ENCODE measurements around the gene HMG20A. TPM values are rescaled to one million over a fixed set of nuclear protein-coding genes. Genes with fewer than 3 reads are reported as not detected.
A peak's percentile ranks its signal among the peaks of the same experiment; 100 is the strongest.

The HMG20A gene
- total and polyA plus RNA-seq, 9 of the 15 experiments (the other 6 are each of a cell fraction or from before 2014, with no cell fraction given) = 25.0 to 68.1 (median 38.9) TPM

DNA sequence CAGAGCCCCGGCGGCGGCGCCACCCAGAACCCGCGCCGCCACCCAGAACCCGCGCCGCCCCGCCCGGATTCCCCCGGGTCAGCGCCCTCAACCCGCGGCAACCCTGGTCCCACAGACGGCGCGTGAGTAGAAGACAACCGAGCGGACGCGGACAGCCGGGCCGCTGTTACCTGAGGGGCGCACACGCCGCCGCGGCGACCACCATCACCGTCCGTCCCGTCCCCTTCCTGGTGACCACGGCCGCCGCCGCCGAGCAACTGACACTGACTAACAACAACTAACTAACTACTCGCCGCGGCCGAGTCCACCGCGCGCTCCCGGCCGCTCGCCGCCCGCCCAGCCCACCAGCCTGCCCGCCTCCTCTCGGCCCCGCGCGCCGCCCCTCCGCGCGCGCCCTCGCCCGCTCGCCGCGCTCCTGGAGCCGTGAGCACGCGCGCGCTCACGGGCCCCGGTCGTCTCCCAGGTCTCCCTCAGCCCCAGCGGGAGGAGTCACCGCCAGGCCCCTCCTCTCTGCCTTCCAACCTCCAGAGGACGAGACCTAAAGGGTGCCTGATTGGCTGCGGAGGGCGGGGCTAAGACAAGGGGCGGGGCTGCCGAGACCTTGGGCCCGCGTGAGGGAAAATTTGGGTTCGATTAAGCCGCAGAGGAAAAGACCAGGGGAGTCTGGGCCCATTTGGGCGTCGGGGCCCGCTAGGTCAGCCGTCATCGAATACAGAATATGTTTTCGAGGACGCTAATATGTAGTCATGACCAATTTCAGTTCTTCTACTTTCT lies 665 bp upstream of the HMG20A start, which contains the start of gene PEAK1 (continued):
- TF ChIP-seq, protein P1, sequence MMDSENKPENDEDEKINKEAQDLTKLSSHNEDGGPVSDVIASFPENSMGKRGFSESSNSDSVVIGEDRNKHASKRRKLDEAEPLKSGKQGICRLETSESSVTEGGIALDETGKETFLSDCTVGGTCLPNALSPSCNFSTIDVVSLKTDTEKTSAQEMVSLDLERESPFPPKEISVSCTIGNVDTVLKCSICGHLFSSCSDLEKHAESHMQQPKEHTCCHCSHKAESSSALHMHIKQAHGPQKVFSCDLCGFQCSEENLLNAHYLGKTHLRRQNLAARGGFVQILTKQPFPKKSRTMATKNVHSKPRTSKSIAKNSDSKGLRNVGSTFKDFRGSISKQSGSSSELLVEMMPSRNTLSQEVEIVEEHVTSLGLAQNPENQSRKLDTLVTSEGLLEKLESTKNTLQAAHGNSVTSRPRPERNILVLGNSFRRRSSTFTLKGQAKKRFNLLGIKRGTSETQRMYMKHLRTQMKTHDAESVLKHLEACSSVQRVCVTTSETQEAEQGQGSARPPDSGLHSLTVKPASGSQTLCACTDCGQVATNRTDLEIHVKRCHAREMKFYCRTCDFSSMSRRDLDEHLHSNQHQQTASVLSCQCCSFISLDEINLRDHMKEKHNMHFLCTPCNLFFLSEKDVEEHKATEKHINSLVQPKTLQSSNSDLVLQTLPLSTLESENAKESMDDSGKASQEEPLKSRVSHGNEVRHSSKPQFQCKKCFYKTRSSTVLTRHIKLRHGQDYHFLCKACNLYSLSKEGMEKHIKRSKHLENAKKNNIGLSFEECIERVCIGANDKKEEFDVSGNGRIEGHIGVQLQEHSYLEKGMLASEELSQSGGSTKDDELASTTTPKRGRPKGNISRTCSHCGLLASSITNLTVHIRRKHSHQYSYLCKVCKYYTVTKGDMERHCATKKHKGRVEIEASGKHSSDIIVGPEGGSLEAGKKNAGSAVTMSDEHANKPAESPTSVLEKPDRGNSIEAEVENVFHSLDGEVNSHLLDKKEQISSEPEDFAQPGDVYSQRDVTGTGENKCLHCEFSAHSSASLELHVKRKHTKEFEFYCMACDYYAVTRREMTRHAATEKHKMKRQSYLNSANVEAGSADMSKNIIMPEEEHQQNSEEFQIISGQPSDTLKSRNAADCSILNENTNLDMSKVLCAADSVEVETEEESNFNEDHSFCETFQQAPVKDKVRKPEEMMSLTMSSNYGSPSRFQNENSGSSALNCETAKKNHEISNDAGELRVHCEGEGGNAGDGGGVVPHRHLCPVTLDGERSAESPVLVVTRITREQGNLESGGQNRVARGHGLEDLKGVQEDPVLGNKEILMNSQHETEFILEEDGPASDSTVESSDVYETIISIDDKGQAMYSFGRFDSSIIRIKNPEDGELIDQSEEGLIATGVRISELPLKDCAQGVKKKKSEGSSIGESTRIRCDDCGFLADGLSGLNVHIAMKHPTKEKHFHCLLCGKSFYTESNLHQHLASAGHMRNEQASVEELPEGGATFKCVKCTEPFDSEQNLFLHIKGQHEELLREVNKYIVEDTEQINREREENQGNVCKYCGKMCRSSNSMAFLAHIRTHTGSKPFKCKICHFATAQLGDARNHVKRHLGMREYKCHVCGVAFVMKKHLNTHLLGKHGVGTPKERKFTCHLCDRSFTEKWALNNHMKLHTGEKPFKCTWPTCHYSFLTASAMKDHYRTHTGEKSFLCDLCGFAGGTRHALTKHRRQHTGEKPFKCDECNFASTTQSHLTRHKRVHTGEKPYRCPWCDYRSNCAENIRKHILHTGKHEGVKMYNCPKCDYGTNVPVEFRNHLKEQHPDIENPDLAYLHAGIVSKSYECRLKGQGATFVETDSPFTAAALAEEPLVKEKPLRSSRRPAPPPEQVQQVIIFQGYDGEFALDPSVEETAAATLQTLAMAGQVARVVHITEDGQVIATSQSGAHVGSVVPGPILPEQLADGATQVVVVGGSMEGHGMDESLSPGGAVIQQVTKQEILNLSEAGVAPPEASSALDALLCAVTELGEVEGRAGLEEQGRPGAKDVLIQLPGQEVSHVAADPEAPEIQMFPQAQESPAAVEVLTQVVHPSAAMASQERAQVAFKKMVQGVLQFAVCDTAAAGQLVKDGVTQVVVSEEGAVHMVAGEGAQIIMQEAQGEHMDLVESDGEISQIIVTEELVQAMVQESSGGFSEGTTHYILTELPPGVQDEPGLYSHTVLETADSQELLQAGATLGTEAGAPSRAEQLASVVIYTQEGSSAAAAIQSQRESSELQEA (IDR thresholded peaks at IDR 0.05; ENCODE audit: low read depth) = no peak
- TF ChIP-seq PHF21A (IDR thresholded peaks at IDR 0.05; ENCODE audit: borderline replicate concordance, low read depth) (no peak), NCOA4 (IDR thresholded peaks at IDR 0.05; ENCODE audit: partially characterized antibody) (no peak), ZNF263 (CRISPR knock-in tag; IDR thresholded peaks at IDR 0.05; ENCODE audit: borderline replicate concordance) (peak; percentile 67; the same call in 1 of the 2 replicates), PTTG1 (tag; IDR thresholded peaks at IDR 0.05; ENCODE audit: low read depth) (no peak), FOXA1 (IDR thresholded peaks at IDR 0.05; ENCODE audit: borderline replicate concordance) (no peak), BRD9 (IDR thresholded peaks at IDR 0.05; ENCODE audit: low read depth, partially characterized antibody) (no peak), PHTF2 (CRISPR knock-in tag; IDR thresholded peaks at IDR 0.05) (no peak), SUPT5H (IDR thresholded peaks at IDR 0.05) (peak; percentile 74), CREBBP (IDR thresholded peaks at IDR 0.05; ENCODE audit: low read depth, low read length) (no peak), ESRRA (IDR thresholded peaks at IDR 0.05; ENCODE audit: borderline replicate concordance, low read depth) (no peak), ZNF431 (CRISPR knock-in tag; IDR thresholded peaks at IDR 0.05) (no peak), TBP (optimal IDR thresholded peaks at IDR 0.05; ENCODE audit: low read depth, low read length) (peak; percentile 70), NR2F6 (CRISPR knock-in tag; IDR thresholded peaks at IDR 0.05) (no peak), TFAM (CRISPR knock-in tag; conservative IDR thresholded peaks at IDR 0.05) (no peak), SMAD4 (CRISPR knock-in tag; conservative IDR thresholded peaks at IDR 0.05) (peak; percentile 87)
- TF ChIP-seq, protein P2, sequence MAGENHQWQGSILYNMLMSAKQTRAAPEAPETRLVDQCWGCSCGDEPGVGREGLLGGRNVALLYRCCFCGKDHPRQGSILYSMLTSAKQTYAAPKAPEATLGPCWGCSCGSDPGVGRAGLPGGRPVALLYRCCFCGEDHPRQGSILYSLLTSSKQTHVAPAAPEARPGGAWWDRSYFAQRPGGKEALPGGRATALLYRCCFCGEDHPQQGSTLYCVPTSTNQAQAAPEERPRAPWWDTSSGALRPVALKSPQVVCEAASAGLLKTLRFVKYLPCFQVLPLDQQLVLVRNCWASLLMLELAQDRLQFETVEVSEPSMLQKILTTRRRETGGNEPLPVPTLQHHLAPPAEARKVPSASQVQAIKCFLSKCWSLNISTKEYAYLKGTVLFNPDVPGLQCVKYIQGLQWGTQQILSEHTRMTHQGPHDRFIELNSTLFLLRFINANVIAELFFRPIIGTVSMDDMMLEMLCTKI (IDR thresholded peaks at IDR 0.05; ENCODE audit: partially characterized antibody) = no peak
- TF ChIP-seq, protein P3, sequence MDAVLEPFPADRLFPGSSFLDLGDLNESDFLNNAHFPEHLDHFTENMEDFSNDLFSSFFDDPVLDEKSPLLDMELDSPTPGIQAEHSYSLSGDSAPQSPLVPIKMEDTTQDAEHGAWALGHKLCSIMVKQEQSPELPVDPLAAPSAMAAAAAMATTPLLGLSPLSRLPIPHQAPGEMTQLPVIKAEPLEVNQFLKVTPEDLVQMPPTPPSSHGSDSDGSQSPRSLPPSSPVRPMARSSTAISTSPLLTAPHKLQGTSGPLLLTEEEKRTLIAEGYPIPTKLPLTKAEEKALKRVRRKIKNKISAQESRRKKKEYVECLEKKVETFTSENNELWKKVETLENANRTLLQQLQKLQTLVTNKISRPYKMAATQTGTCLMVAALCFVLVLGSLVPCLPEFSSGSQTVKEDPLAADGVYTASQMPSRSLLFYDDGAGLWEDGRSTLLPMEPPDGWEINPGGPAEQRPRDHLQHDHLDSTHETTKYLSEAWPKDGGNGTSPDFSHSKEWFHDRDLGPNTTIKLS (IDR thresholded peaks at IDR 0.05; ENCODE audit: borderline replicate concordance, low read depth) = peak; percentile 90; the same call in 1 of the 2 replicates
